OCI-M2 (cell line): ENCODE data around the gene ATP13A2.

Experiments used
- DNase-seq: peaks from one replicate; lab custom pipeline; 2025; ENCODE audit not compliant: unreplicated experiment; lab: John Stamatoyannopoulos, UW

ATP13A2 gene

GRCh38 chr1:17030206-17030605 lies 18.5 kb upstream of the ATP13A2 start:
- no peak for DNase-seq

- DNase-seq, result no peak
These were observed 17.0 kb upstream of the ATP13A2 start for GRCh38 chr1:17028662-17029188.

- DNase-seq, result no peak
These were observed 16.2 kb upstream of the ATP13A2 start for GRCh38 chr1:17027900-17028299.

GRCh38 chr1:17027403-17027802 lies 15.7 kb upstream of the ATP13A2 start:
- no peak for DNase-seq

GRCh38 chr1:17024721-17025120 lies 13.0 kb upstream of the ATP13A2 start:
- no peak for DNase-seq

GRCh38 chr1:17023573-17023972 lies 11.8 kb upstream of the ATP13A2 start:
- no peak for DNase-seq

GRCh38 chr1:17023102-17023501 lies 11.4 kb upstream of the ATP13A2 start:
- no peak for DNase-seq

GRCh38 chr1:17021896-17022295 lies 10.2 kb upstream of the ATP13A2 start:
- no peak for DNase-seq

- no peak for DNase-seq
These were observed 8.8 kb upstream of the ATP13A2 start for GRCh38 chr1:17020502-17020901.

GRCh38 chr1:17018849-17019248 lies 7.1 kb upstream of the ATP13A2 start:
- no peak for DNase-seq

- DNase-seq, result no peak
These were observed 5.7 kb upstream of the ATP13A2 start for GRCh38 chr1:17017435-17017834.

GRCh38 chr1:17016317-17016661 lies 4.6 kb upstream of the ATP13A2 start:
- DNase-seq, result no peak

GRCh38 chr1:17014671-17015567 lies 3.2 kb upstream of the ATP13A2 start:
- DNase-seq, result no peak

GRCh38 chr1:17013491-17014320 lies 2.0 kb upstream of the ATP13A2 start:
- no peak for DNase-seq

GRCh38 chr1:17012775-17013490 lies 1.2 kb upstream of the ATP13A2 start:
- no peak for DNase-seq

GRCh38 chr1:17011092-17011438 lies 663 bp downstream of the ATP13A2 start:
- DNase-seq, result no peak

GRCh38 chr1:17009706-17010105 lies 2.0 kb downstream of the ATP13A2 start:
- DNase-seq, result no peak

- no peak for DNase-seq
These were observed 3.4 kb downstream of the ATP13A2 start for GRCh38 chr1:17008208-17008855.

GRCh38 chr1:17007121-17007520 lies 4.6 kb downstream of the ATP13A2 start:
- no peak for DNase-seq

GRCh38 chr1:17005365-17005740 lies 6.4 kb downstream of the ATP13A2 start:
- no peak for DNase-seq
